Stimulated activated CD8-positive, alpha-beta memory T cell treated with anti-CD3 and anti-CD28 coated beads, Interleukin-15, amount 100 ng/mL, for 48 hours (primary cell): Measurements from ENCODE around the gene DOCK3.
"Not testable (repeated sequence)": the region's sequence is repeated elsewhere in the genome, so short reads cannot be mapped to it uniquely, and the experiment has no call there.

ENCODE experiments used
- DNase-seq, 2 donors: peaks; one replicate each; pipeline ENCODE4 v3.0.0-alpha.2; 2020; ENCODE audit warnings: low read depth in 2 of 2

The DOCK3 gene

DNA sequence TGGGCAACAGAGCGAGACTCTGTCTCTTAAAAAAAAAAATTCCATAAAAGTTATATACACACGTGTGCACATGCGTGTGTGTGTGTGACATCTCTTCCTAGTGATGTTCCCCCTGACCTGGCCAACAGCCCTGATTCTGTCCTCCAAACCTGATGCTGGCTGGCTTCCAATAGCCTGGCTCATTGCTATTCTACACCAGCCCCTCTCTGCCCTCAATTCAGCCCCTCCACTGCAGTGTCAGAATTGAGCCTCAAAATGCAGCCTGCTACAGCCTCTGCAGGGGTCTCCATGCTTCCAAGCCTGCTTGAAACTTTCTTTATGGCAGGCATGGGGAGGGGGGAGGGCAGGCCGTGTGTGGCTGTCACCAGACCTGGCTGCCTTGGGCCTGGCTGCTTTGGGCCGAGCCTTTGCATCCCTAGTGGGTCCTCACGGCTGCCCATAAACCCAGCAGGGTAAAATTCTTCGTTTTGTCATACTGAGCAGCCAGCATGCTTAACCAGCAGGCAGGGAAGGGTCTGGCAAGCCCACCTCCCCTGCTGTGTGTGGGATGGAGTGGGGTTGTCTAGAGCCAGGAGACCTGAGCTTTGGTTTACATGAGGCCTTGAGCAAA, 22.7 kb upstream of the DOCK3 start:
- no peak for DNase-seq

DNA sequence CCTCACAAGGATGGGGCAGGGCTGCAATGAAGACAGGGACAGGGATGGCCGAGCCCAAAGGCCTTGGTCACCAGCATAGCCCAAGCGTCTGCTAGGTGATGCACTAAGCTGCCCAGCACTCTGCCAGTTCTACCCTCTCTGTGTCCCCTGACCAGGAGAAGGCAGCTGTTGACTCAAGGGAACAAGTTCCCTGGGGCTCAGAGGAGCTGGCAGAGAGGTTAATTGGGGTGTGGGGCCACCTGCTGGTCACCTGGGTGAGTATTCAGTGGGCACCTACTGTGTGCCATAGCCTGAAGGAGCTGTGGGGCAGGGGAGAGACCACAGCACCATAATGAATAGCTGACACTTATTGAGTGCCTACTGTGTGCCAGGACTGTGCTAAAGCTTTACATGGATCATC, 22.0 kb upstream of the DOCK3 start:
- DNase-seq = no peak

DNA sequence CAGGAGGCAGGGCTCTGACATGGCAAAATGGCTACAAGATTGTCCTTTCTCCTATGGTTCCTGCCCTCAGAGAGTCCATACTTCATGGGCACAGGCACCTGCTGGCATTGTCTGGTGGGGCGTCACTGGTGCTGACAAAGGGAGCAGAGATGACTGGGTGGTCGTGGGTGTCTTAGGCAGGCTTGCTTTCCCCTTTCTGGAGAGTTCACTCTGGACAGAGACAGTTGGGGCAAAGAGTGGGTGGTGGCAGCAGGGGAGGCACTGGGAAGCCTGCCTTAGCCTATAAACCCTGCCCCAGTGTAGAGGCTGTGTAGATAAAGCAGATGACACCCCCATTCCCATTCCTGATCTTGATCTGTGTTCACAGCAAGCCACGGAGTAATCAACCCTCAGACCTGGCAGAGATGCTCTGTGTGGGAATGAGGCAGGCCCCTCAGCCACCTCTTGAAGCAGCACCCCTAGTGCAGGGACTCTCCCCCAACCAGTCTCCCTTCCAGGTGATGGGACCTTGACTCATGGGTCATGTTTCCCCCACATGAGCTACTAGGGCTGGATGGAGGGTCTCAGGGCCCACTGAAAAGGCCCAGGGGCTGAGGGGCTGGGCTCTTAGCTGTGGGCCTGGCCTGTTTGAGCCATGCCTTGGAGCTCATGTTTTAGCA, 20.7 kb upstream of the DOCK3 start:
- no peak for DNase-seq

DNA sequence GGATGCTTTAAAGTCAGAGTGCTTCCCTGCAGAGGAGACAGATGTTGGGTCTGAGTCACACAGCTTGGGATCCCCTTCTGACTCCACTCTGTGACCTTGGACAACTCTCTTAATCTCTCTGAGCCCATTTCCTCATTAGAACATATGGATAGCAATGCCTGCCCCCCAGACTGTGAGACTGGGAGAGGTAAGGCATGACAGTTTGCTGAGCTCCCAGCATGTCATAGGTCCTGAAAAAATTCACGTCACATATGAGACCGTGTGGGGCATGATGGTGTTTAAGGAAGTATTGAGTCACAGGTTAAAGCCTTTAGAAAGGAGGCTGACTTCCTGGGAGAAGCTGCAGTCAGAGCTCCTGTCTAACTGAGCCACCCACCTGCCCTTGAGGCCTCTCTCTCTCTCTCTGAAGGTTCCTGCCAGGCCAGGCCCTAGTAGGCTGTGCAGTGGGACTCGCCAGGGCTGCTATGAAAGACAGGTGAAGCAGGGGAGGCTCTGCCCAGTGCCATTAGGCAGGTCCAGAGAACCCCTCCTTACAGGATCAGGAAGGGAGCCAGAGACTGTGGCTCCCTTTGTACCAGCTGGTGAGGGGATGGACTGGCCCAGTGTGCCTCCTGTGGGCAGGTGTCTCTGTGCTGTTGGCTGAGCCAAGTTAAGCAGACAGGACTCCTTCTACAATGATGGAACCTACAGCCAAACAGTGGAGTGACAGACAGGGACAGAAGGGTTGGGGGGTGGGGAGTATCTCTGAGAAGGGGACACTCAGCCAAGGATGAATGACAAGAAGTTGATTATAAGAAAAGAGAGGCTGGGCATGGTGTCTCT, 19.5 kb upstream of the DOCK3 start:
- DNase-seq = no peak

DNA sequence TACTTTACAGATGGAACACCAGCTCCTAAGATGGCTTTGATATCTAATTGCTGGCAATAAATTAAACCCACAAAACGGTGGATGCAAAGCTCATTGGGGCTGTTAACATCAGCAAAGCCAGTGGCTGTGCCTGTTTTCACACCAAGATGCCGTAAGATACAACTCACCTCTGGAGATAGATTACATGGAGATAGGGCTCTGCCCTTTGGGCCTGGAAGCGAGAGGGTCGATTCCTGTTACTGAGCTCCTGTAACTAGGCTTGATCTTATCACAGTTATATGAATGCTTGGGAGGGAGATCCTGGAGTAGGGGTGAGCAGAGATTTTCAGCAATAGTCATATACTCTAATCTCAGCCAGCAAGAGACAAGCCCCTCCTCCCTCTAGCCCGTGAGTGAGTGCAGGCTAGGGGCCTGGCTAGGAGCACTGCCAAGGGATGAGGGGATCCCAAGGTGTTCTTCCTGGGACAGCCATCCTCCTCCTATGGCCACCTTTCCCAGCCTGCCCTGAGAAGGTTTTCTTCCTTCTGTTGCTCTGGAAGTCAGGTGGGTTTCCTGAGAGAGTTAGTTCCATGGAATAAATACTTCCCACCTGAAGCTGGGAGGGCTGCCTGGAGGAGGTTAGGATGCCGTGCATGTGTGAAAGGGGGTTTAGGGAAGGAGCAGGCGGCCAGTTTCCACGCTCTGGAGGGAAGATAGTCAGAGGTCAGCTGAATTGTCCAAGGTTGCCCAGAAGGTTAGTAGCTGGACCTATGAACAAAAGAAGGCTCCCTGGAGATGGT, 18.1 kb upstream of the DOCK3 start:
- DNase-seq = no peak

DNA sequence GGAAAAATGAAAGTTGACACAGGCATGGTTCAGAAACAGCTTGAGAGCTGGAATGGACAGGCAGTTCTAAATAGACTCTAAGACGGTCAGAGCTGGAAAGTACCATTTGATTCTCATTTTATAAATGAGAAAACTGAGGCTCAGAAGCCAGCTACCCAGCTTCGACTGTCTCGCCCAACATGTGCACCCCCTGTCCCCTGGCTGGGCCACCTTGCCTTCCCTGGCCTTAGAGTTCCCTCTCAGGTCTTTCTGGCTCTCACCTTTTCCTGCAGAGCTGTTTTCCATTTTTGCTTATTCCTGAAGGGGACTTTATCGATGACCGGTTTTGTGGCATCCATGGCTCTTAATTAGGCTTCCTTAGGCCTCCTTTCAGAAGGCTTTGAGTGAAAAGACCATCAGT, 17.3 kb upstream of the DOCK3 start:
- DNase-seq = no peak

DNA sequence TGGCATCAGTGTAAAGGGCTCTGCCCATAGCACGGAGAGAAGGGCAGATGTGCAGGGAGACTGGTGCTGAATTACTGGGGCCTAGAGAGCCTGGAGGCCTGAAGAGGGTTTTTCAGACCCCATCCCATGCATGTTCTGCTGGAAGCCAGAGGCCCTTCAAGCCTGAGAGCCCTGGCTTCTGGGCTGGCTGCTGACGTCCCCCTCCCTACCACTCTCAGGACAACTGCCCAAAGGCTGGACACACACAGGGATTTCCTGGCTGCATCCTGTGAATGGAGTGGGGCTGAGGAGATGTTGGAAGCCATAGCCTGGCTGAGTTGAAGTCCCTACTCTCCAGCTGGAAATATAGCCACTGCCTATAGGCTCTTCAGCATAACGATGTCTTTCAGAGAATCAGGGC, 16.9 kb upstream of the DOCK3 start:
- DNase-seq = no peak

DNA sequence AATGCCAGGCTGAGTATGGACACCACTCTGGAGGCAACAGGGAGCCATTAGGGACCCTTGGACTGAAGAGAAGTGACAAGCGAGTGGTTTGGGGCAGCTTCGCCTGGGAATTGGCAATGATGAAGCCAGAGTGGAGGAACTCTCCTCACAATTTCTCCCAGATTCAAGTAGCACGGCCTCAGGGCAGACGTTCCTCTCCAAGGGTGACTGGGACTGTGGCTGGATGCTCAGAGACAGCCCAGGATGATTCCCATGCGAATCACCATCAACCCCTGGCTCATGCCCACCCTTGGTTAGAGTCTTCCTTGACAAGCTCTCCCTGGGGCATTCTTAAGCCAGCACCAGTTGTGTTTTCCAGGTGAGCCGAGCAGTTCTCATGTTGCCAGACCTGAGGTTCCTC, 16.3 kb upstream of the DOCK3 start:
- DNase-seq = no peak

DNA sequence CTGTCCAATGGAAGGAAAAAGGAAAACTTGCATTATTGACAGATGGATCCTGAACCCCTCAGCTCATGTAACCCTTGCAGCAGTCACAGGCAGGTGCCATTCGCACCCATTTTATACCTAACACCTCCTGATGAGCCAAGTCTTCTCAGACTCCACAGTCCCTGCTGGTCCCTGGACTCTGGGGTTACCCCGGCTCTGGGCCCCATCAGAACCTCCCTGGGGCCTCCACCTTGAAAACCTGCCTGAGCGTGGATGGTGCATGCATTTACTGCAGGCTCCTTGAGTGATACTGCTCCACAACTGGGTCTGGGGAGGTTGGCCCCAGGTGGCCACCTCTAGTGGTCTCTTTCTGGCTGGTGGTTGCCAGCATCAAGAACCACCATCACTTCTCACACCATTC, 15.9 kb upstream of the DOCK3 start:
- DNase-seq = no peak

DNA sequence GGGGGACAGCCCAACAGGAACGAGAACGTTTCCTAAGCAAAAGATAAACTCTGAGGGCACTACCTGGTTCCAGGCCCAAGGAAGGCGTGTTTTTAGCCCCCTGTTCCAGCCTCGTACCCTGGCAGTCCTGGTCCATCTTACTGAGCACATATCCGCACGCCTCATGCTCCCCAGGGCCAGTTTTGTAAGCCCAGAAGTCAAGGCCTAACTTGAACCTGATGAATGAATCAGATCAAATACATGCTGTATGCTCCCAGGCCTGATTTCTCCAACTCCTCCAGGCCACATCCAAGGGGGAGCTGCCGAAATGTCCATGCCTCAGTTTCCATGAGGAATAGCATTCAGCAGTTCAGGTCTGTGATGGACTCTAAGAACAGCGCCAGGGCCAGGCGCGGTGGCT, 14.3 kb upstream of the DOCK3 start:
- DNase-seq = no peak

DNA sequence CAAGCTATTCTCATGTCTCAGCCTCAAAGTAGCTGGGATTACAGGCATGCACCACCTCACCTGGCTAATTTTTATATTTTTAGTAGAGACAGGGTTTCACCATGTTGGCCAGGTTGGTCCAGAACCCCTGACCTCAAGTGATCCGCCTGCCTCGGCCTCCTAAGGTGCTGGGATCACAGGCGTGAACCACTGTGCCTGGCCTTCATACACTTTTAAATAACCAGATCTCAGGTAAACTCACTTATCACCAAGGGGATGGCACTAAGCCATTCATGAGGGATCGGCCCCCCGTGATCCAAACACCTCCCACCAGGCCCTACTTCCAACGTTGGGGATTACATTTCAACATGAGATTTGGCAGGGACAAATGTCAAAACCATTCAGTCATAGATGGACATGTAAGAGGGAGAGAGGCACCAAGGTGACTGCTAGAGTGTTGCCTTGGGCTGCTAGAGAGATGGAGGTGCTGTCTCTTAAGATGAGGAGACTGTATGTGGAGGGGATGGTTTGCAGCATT, 13.3 kb upstream of the DOCK3 start:
- DNase-seq = no peak

DNA sequence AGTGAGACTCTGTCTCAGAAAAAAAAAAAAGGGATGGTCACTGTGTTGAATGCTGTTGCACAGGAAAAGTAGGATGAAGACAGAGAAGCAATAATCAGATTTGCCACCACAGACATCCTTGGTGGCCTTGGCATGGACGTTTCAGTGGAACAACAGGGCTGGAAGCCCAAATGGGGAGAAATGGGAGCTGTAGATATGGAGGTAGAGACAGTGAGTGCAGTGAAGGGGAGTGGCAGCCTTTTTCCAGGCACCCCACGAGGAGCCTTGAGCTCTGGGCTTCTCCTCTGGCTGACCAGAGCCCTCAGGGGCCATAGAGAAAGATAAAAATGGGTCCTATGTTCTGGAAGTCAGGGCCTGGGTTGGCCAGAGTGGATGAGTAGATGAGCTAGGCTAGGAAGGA, 12.3 kb upstream of the DOCK3 start:
- no peak for DNase-seq

DNA sequence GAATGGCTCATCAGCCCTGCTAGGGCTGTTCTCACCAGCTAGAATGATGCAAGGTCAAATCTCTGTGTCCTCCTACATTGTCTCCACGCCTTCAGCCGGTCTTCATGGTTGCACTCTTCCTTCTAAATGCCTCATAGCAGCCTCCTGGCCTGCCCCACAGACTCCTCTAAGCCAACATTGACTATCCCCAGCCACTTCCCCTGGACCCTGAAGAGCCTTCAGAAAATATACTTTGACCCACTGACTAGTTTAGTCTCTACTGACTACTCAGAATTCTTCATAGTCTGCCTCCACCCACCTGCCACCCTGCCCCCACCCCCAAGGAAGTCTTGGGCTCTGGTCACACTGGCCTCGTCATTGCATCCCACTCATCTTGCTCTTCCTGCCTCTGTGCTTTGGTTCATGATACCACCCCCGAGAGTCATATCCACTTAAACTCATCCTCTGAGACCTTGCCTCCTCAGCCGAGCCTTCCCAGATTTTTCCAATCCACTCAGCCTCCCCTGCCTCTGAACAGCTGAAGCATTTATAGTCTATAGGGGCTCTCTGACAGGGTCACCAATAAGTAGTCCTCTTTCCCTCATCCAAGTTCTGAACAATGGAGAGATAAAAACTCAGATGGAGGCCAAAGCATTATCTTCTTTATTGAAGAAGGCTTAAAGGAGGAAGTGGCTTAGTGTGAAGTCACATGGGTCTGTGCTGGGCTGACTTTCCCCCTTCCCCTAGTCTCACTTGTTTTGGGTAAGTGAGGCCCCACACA, 9.5 kb upstream of the DOCK3 start:
- DNase-seq = peak in 1 of 2 donors; percentile 29

DNA sequence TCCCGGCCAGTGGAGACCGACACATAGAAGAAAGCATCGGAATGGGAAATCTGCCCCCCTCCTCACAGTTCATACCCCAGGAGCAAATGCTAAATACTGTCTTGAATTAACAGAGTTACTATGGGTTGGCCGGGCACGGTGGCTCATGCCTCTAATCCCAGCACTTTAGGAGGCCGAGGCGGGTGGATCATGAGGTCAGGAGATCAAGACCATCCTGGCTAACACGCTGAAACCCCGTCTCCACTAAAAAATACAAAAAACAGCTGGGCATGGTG, 8.9 kb upstream of the DOCK3 start:
- not testable (repeated sequence) for DNase-seq

DNA sequence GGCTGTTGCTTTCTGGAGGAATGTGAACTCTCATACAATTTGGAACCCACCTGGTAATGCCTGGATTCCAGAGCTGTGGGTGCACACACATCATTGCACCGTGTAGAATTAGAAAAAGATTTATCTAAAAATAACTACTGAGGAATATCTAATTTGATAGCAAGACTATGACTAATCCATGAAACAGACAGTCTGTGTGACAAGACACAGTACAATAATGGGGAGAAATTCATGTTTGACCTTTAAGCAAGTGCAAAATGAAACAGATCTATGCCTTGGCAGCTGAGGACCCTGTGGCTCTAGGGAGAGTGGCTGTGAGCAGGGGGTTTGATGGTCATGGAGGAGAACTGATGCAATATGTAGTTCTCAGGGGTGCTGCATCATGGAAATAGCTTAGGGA, 7.9 kb upstream of the DOCK3 start:
- no peak for DNase-seq

DNA sequence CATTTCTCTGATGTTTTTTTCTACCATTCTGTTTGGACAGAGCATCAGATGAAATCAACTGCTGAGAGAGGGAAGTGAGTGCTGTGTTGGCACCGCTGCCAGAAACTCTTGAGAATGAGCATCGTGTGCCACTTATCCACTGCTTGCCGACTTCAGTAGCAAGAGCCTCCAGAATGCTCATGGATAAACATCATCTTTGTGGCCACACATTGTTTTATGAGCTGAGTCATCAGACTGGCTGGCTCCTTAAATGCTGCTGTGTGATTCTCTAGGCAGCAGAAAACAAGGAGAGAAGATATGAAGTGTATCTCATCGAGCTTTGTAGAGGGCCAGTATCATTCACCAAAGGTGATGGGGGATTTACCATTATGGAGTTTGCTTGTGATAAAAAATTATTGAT, 3.4 kb upstream of the DOCK3 start:
- no peak for DNase-seq

DNA sequence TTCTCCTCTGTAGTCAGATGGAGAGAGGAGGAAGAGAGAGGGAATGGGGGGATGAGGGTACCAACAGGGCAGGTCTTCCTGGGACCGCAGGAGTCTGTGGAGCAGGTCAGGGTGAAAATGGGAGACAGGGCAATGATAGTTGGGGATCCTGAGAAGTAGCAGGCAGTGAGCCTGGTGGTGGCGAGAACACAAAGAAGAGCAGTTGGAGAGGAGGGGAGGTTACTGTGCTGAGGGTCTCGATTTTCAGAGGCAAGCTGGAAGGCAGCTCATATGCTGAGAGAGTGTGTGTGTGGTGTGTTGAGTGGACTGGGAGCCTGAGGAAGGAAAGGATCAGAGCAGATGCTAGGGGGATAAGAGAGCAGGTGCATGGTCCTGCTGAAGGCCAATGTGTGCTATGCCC, 2.1 kb upstream of the DOCK3 start:
- no peak for DNase-seq

DNA sequence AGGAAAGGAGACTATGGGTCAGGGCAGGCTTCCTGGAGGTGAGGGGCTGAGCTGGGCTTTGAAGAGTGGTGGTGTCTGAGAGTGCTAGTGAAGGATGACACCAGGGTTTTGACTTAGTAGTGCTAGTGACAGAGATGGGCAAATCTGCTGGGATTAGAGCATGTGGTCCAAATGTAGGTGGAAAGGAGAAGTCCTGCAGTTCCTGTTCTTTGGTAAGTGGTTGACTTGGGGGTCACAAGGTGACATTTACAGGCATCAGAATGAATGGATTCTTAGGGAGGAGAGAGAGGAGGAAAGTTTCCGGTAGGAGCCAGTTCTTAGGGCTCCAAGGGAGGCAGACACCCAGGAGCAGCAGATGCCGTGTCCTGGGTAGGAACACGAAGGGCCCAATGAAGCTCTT, 796 bp upstream of the DOCK3 start:
- no peak for DNase-seq

DNA sequence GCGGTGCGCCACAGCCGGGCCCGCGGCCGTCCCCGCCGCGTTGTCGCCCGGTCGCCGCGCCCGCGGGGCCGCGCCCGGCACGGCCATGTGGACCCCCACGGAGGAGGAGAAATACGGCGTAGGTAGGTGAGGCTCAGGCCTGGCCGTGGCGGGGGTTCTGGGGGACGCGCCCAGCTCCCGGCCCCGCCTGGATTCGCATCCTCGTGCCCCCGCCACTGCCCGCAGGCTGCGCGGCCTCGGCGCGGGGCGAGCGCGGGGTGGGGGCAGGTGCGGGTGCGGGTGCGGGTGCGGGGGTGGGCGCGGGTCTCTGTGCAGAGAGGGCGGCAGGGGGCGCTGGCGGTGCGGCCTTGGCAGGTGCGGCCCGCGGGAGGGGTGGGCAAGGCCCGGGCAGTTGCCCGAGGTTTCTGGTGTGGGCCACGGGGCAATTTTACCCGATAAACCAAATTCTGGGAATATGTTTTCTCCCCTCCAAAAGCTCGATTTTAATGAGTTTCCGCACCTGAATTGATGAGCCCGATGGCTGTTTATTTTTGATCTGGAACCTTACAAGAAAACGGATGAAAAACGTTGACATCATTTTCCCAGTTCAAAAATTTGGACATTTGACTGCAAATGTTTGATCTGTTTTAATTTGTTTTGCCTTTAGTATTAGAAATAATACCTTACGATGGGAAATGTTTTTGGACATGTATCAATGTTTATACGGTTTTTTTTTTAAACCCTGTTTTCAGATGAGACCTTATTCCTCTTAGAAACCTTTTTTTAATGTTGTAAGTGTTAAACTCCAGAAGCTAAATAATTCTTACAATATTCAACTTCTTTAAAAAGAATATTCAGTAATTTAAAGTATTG, 678 bp downstream of the DOCK3 start:
- peak; percentile 40 to 47 for DNase-seq

DNA sequence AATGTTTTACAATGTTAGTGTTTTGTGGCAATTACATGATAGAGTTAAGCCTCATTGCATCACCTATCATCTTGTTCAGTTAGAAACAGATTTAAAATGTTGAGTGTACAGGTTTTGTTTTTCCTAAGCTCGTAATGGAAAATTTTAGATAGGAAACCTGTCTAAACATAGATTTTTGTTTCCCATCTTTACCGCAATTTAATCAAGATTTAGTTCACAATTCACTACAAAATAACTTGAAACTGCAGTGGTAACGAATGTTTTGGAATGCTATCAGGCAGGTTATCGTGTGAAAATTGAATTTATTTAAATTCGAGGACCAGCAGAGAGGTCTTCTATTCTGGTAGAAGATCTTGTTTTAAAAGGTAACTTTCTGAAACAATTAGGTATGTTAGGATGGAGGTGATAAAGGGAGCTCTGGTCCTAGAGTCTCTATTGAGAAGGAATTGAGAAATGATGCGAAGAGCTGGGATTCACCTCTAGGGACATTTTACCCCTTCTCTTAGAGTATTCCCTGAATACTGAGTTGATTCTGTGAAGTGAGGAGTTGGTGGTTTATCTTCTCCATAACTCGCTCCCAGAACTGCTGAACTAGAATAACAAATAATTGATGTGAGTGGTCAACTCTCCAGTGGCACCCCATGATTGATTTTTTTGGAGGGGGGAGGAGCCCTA, 1.4 kb downstream of the DOCK3 start:
- no peak for DNase-seq
